Measurements from ENCODE around the gene DBNDD2. TPM values are rescaled to one million over a fixed set of nuclear protein-coding genes. Genes with fewer than 3 reads are reported as not detected.

The DBNDD2 gene
- total RNA-seq, 1 donor from 2014 or later, result 362 TPM

GRCh38 chr20:45416917-45417316, 8.8 kb downstream of the DBNDD2 start:
- DNase-seq, result no peak
- no peak for TF ChIP-seq CTCF (IDR thresholded peaks at IDR 0.05; ENCODE audit: borderline replicate concordance)
- Histone ChIP-seq H3K9me3 (replicated peaks) (no peaks in the 10 kb centered on the region), H3K4me3 (peak overlapping the region; percentile 96), H3K36me3 (peaks cover 21% of the 10 kb centered on the region), H3K27ac (replicated peaks) (peak overlapping the region; percentile 91), H3K27me3 (ENCODE audit: low read depth) (no peaks in the 10 kb centered on the region), H3K4me1 (peaks cover 58% of the 10 kb centered on the region)
- intact Hi-C loops (cut with micrococcal nuclease), result no loop called here

- peaks cover 47% of the 10 kb centered on the region for H3K36me3 ChIP-seq
- TF ChIP-seq CTCF (IDR thresholded peaks at IDR 0.05; ENCODE audit: borderline replicate concordance), result no peak
- peak overlapping the region; percentile 25 for H3K4me3 ChIP-seq
- no peaks in the 10 kb centered on the region for H3K27me3 ChIP-seq (ENCODE audit: low read depth)
- H3K4me1 ChIP-seq, result peaks cover 58% of the 10 kb centered on the region
- H3K27ac ChIP-seq (replicated peaks), result peak overlapping the region; percentile 89
- intact Hi-C loops (cut with micrococcal nuclease), result no loop called here
- H3K9me3 ChIP-seq (replicated peaks), result no peaks in the 10 kb centered on the region
- DNase-seq, result peak; percentile 61
Measured at GRCh38 chr20:45419188-45420091, 11.4 kb downstream of the DBNDD2 start.

GRCh38 chr20:45420125-45420524, 12.0 kb downstream of the DBNDD2 start:
- intact Hi-C loops (cut with micrococcal nuclease), result no loop called here
- H3K4me3 ChIP-seq, result no peak overlapping the region
- no peak for DNase-seq
- H3K27me3 ChIP-seq (ENCODE audit: low read depth), result no peaks in the 10 kb centered on the region
- H3K36me3 ChIP-seq, result peaks cover 53% of the 10 kb centered on the region
- H3K4me1 ChIP-seq, result peaks cover 57% of the 10 kb centered on the region
- no peaks in the 10 kb centered on the region for H3K9me3 ChIP-seq (replicated peaks)
- peak overlapping the region; percentile 89 for H3K27ac ChIP-seq (replicated peaks)
- no peak for TF ChIP-seq CTCF (IDR thresholded peaks at IDR 0.05; ENCODE audit: borderline replicate concordance)

GRCh38 chr20:45423700-45424099, 15.6 kb downstream of the DBNDD2 start:
- H3K4me1 ChIP-seq, result peaks cover 38% of the 10 kb centered on the region
- peaks cover 70% of the 10 kb centered on the region for H3K36me3 ChIP-seq
- no peaks in the 10 kb centered on the region for H3K9me3 ChIP-seq (replicated peaks)
- intact Hi-C loops (cut with micrococcal nuclease), result no loop called here
- no peaks in the 10 kb centered on the region for H3K27me3 ChIP-seq (ENCODE audit: low read depth)
- H3K4me3 ChIP-seq, result no peak overlapping the region
- no peak for DNase-seq
- no peak overlapping the region for H3K27ac ChIP-seq (replicated peaks)
- no peak for TF ChIP-seq CTCF (IDR thresholded peaks at IDR 0.05; ENCODE audit: borderline replicate concordance)

- Histone ChIP-seq H3K27me3 (ENCODE audit: low read depth) (no peaks in the 10 kb centered on the region), H3K4me1 (peaks cover 19% of the 10 kb centered on the region), H3K27ac (replicated peaks) (no peak overlapping the region), H3K9me3 (replicated peaks) (no peaks in the 10 kb centered on the region), H3K36me3 (peaks cover 62% of the 10 kb centered on the region), H3K4me3 (no peak overlapping the region)
- TF ChIP-seq CTCF (IDR thresholded peaks at IDR 0.05; ENCODE audit: borderline replicate concordance), result no peak
- DNase-seq, result no peak
- intact Hi-C loops (cut with micrococcal nuclease), result no loop called here
Measured at GRCh38 chr20:45425561-45425960, 17.5 kb downstream of the DBNDD2 start.

Measured in left ventricle myocardium inferior (tissue), 1 donor.